Thyroid gland (tissue), 4 donors: Measurements from ENCODE around the gene PAM. TPM values are rescaled to one million over a fixed set of nuclear protein-coding genes. Genes with fewer than 3 reads are reported as not detected.
"Not testable (repeated sequence)": the region's sequence is repeated elsewhere in the genome, so short reads cannot be mapped to it uniquely, and the experiment has no call there.

Experiments
- DNase-seq, 2 donors: peaks; one replicate each; pipeline ENCODE4 v3.0.0-alpha.2; 2019
- H3K27ac ChIP-seq, 3 donors: fragments of 200-600 bp; sonication (generic); 1 replicate in 2 of 3; 2 replicates in 1 of 3; pipeline ENCODE4 v1.5.1; 2016 to 2019; ENCODE audit warnings: mild to moderate bottlenecking in 1 of 3, moderate library complexity in 1 of 3
- H3K27me3 ChIP-seq: fragments of 200-600 bp; sonication (generic); one replicate; pipeline ENCODE4 v1.5.1; 2019
- H3K36me3 ChIP-seq, 2 donors: fragments of 200-600 bp; sonication (generic); one replicate each; pipeline ENCODE4 v1.5.1; 2016 to 2019
- H3K4me1 ChIP-seq, 2 donors: fragments of 200-600 bp; sonication (generic); one replicate each; pipeline ENCODE4 v1.5.1; 2017 to 2019
- H3K4me3 ChIP-seq, 3 donors: fragments of 200-600 bp; sonication (generic); replicated peaks in 1 of 3; 1 replicate in 2 of 3; 2 replicates in 1 of 3; pipeline ENCODE4 v1.5.1; 2016; ENCODE audit warnings: mild to moderate bottlenecking in 1 of 3
- H3K9me3 ChIP-seq: fragments of 200-600 bp; sonication (generic); one replicate; pipeline ENCODE4 v1.5.1; 2017
- CTCF ChIP-seq, 6 experiments: fragments of 200-600 bp in 3 of 6; fragments of 450-650 bp in 3 of 6; sonication (generic) in 3 of 6; IDR thresholded peaks; one replicate each; pipeline ENCODE4 v1.5.1; 2016 to 2019; ENCODE audit warnings: antibody characterized with exemption in 6 of 6, mild to moderate bottlenecking in 2 of 6, inconsistent platforms in 1 of 6, moderate library complexity in 1 of 6
- POLR2A ChIP-seq, 2 donors: fragments of 450-650 bp; IDR thresholded peaks; one replicate each; pipeline ENCODE4 v1.6.1; 2017; ENCODE audit warnings: antibody characterized with exemption in 2 of 2, mild to moderate bottlenecking in 2 of 2, moderate library complexity in 1 of 2
- WGBS, 2 donors: methylation state at CpG; one replicate each; pipeline ENCODE4 v1.1.5; 2017; 5-methylcytosine and 5-hydroxymethylcytosine counted together
- intact Hi-C: fragments of 100-400 bp; cut with DNase I; formaldehyde crosslinking; loops from one replicate; pipeline ENCODE4 v1.15.1; 2023
- total RNA-seq, 4 donors: library from RNA; depleted of rRNA; stranded (reverse); fragments of >200 nt; gene quantifications; one replicate each; pipeline ENCODE4 v1.2.3, GENCODE V29; 2016

Gene PAM
- total RNA-seq, 4 donors from 2014 or later: 175 to 250 (median 202) TPM

GRCh38 chr5:103057208-103058130 is 302.4 kb downstream of the PAM start:
- no peak for DNase-seq
- H3K27ac ChIP-seq: no peak overlapping the region
- no peaks in the 10 kb centered on the region for H3K27me3 ChIP-seq
- TF ChIP-seq CTCF (IDR thresholded peaks at IDR 0.05) (no peak), POLR2A (IDR thresholded peaks at IDR 0.05) (no peak)
- H3K36me3 ChIP-seq: no peaks in the 10 kb centered on the region
- intact Hi-C loops: no loop called here
- WGBS, 2 donors: 89% methylated on average over 7 of the region's 7 CpGs
- no peaks in the 10 kb centered on the region for H3K4me1 ChIP-seq
- no peaks in the 10 kb centered on the region for H3K9me3 ChIP-seq
- no peak overlapping the region for H3K4me3 ChIP-seq

GRCh38 chr5:103059525-103059924 is 304.4 kb downstream of the PAM start:
- no peaks in the 10 kb centered on the region for H3K27me3 ChIP-seq
- intact Hi-C loops: no loop called here
- DNase-seq: no peak
- H3K36me3 ChIP-seq: no peaks in the 10 kb centered on the region
- H3K27ac ChIP-seq: no peak overlapping the region
- 90 to 91% methylated on average over 3 of the region's 3 CpGs for WGBS, 2 donors
- H3K4me1 ChIP-seq: no peaks in the 10 kb centered on the region
- no peak overlapping the region for H3K4me3 ChIP-seq
- TF ChIP-seq CTCF (IDR thresholded peaks at IDR 0.05) (no peak), POLR2A (IDR thresholded peaks at IDR 0.05) (no peak)
- no peaks in the 10 kb centered on the region for H3K9me3 ChIP-seq

GRCh38 chr5:103060424-103060954 is 305.4 kb downstream of the PAM start:
- intact Hi-C loops: no loop called here
- H3K9me3 ChIP-seq: no peaks in the 10 kb centered on the region
- H3K27me3 ChIP-seq: no peaks in the 10 kb centered on the region
- no peak overlapping the region for H3K27ac ChIP-seq
- H3K4me3 ChIP-seq: no peak overlapping the region
- no peak for DNase-seq
- no peaks in the 10 kb centered on the region for H3K4me1 ChIP-seq
- TF ChIP-seq POLR2A (IDR thresholded peaks at IDR 0.05) (no peak), CTCF (IDR thresholded peaks at IDR 0.05) (no peak)
- 44 to 52% methylated on average over 3 of the region's 3 CpGs for WGBS, 2 donors
- no peaks in the 10 kb centered on the region for H3K36me3 ChIP-seq

- no peaks in the 10 kb centered on the region for H3K27me3 ChIP-seq
- intact Hi-C loops: no loop called here
- H3K4me3 ChIP-seq: no peak overlapping the region
- no peak for DNase-seq
- WGBS, 2 donors: 40 to 54% methylated on average over 1 of the region's 1 CpG
- TF ChIP-seq POLR2A (IDR thresholded peaks at IDR 0.05): no peak
- TF ChIP-seq CTCF (IDR thresholded peaks at IDR 0.05): no peak
- H3K4me1 ChIP-seq: no peaks in the 10 kb centered on the region
- no peak overlapping the region for H3K27ac ChIP-seq
- no peaks in the 10 kb centered on the region for H3K9me3 ChIP-seq
- H3K36me3 ChIP-seq: no peaks in the 10 kb centered on the region
Measured at GRCh38 chr5:103066326-103066725, 311.2 kb downstream of the PAM start.

- H3K27ac ChIP-seq, intact Hi-C loops, H3K4me1 ChIP-seq, H3K4me3 ChIP-seq, DNase-seq, H3K9me3 ChIP-seq, H3K27me3 ChIP-seq, H3K36me3 ChIP-seq: not testable (repeated sequence)
- 77 to 82% methylated on average over 4 of the region's 4 CpGs for WGBS, 2 donors
Measured at GRCh38 chr5:103073500-103073899, 318.4 kb downstream of the PAM start.
